Measurements from ENCODE around the gene PLEKHH3.

- TF ChIP-seq CTCF (IDR thresholded peaks at IDR 0.05; ENCODE audit: low read depth, low read length, missing input control): no peak
- TF ChIP-seq REST (IDR thresholded peaks at IDR 0.05): no peak
- TF ChIP-seq YY1 (IDR thresholded peaks at IDR 0.05): no peak
Measured at GRCh38 chr17:42680331-42680808, 3.6 kb upstream of the PLEKHH3 start.
